GM21423 (cell line): Measurements from ENCODE around the gene RNF17.

ENCODE experiments used
- ATAC-seq: cut with Tn5 transposase; IDR thresholded peaks from one replicate; pipeline ENCODE4 v1.9.1; 2021; ENCODE audit warnings: mild to moderate bottlenecking, moderate library complexity; ENCODE audit not compliant: unreplicated experiment

RNF17 gene

DNA sequence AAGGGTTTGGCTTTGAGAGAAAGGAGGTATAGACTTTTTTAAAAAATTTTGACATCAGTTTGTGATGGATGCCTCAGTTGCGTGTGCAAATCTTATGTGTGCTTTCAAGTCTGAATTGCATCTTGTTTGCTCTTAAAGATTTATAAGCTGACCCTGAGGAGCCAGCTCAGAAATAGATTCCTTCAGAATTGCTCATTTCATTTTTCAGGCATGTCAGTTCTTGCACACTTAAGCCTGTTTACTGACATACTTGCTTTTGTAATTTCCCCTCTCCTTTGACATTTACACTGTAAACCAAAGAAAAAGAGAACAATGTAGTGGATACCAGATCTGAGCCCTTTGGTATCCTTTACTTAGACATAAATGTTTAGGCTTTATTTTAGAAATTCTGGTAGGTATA lies 87.6 kb downstream of the RNF17 start:
- no peak for ATAC-seq

DNA sequence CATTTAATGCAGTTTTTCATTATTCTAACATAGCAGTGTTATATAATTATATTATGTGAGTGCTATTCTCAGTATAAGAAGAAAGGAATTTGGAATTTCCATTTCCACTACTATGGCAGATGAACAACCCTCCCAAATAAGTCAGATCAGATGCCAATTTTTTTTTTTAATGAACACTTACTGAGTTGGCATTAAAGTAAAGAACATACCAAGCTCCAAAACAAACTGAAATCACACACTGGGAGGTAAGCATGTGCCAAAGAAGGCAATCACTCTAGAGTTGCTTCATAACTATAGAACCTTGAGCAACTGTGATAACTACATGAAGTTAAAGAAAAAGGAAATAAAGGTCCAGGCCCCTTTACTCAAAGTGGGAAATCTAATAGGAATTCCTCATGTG lies 90.3 kb downstream of the RNF17 start:
- ATAC-seq = no peak

- no peak for ATAC-seq
Observed at GRCh38 chr13:24858953-24859352, 95.0 kb downstream of the RNF17 start.

GRCh38 chr13:24860770-24861169 lies 96.8 kb downstream of the RNF17 start:
- no peak for ATAC-seq

- ATAC-seq = no peak
Observed at GRCh38 chr13:24861617-24862362, 97.8 kb downstream of the RNF17 start.

GRCh38 chr13:24863748-24864540 lies 100.0 kb downstream of the RNF17 start:
- no peak for ATAC-seq

GRCh38 chr13:24864579-24864978 lies 100.6 kb downstream of the RNF17 start:
- no peak for ATAC-seq

DNA sequence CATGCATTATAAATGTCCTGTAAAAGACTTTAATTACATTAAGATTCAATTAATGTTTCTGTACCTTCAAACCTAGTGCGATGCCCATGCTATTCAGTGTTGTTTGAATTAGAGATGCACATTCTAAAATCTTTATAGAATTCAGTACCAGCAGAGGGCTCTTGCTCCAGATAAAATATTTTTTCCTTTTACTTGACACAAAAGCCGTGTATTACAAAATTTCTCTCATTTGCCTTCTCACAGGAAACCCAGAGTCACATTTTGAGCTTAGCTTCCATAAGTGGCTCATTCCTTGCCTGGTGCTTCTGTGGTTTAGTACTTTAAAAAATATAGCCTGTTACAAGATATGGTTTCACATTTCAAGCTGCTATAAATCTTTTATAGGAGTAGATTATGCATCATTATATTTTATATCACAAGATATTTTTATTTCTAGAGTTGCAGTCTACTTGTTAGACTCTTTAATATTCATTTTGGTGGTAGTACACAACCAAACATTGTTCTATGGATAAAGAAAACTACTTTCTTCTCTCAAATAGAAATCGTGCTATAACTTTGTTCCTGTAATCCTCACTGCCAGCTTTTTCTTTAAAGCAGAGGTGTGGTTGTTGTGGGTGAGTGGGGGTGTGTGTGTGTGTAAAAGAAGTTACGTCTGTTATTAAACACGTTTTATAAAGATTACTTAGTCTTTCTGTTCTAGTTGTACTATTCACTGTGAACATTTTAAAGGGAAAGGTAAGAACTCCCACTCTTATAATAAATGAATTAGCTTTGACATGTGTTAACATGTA lies 101.4 kb downstream of the RNF17 start:
- ATAC-seq = no peak

- ATAC-seq = no peak
Observed at GRCh38 chr13:24866488-24866887, 102.5 kb downstream of the RNF17 start.

- ATAC-seq = no peak
Observed at GRCh38 chr13:24868874-24869273, 104.9 kb downstream of the RNF17 start.

DNA sequence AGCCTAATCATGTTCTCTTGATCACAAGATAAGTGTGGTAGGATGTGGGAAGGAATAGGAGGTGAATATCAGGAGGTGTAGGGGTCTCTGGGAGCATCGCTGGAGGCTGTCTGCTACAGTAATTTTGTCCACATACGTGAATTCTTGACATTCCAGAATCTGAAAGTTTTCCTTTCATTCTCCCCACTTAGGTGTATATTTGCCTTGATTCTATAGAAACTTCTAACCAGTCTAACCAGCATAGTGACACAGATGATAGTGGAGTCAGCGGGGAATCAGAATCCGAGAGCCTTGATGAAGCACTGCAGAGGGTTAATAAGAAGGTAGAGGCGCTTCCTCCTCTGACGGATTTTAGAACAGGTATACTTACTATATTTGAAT lies 106.4 kb downstream of the RNF17 start:
- no peak for ATAC-seq

GRCh38 chr13:24875566-24875965 lies 111.6 kb downstream of the RNF17 start:
- no peak for ATAC-seq

- ATAC-seq = no peak
Observed at GRCh38 chr13:24877531-24877930, 113.6 kb downstream of the RNF17 start.

GRCh38 chr13:24878340-24878739 lies 114.4 kb downstream of the RNF17 start:
- no peak for ATAC-seq

DNA sequence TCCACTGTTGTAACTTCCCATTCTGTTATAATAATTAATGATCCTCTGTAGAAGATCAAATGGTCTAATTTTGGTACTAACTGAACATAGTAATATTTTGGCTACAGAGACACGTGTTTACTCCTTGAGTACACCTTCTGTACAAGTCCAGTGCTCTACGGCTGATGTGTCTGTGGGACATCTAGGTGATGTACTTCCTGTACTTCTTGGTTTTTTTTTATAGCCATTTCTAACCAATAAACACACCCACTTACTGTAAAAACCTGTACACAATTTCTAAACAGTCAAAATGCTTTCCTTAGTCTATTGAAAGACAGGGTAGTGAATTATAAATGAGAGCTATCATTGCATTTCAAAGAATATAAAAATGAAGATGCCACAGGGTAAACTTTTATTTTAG lies 118.7 kb downstream of the RNF17 start:
- ATAC-seq = no peak

DNA sequence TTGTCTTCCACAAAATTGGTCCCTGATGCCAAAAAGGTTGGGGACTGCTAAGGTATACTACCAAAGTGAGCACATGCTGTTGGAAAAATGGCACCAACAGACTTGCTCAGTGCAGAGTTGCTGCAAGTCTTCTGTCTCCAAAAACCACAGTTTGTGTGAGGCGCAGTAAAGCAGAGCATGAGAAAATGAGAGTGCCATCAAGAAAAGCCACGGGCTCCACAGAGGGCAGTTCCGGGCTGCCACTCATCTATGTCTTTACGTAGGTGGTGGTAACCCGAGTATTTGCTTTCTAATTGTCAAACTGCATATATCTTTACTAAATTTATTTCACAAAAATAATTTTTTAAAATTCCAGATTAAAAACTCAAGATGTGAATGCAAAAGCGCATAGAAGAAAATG lies 123.8 kb downstream of the RNF17 start:
- peak; percentile 62 for ATAC-seq

GRCh38 chr13:24888291-24888931 lies 124.4 kb downstream of the RNF17 start:
- ATAC-seq = no peak

DNA sequence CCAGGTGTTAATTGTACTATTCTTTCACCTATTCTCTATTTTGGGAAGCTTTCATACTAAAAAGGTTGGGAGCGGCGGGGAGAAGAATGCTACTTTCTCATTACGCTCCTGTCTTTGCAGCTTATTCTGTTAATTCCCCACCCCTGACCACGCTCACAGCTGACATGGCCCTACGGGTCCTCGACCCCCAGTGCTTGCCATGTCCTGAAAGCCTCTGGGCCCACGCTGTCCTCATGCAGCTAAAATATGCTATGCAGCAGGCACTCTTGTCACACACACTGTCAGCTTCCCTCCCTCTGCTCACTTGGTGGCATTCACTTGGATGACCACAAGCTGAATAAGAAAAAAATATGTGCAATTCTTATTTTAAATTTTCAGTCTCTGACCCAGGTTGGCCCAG lies 126.3 kb downstream of the RNF17 start:
- no peak for ATAC-seq

DNA sequence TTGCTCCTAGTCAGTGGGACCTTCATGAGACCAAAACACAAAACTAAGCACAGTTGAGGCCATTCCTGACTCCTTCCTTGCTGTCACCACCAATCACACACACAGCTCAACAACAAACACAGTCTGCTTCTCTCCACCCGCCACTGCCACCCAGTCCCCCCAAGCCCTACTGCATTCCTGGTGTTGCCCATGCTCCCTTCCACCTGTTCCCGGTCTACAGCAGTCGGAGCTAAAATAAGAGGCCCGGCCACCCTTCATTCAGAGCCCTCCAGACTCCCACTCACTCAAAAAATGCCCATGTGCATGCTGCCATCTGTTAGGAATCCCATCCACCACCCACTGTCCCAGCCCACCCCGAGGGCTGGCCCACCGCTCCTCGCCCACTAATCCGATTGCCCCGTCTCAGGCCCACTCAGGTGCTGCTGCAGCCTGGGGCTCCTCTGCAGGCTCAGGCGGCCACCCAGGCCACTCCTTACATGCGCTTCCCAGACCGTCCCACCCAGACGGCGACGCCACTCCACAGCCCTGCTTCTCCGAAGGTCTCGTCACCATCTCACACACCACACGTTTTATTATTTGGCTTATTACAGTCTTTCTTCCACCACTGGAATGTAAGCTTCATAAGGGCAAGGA lies 127.6 kb downstream of the RNF17 start:
- ATAC-seq = no peak

DNA sequence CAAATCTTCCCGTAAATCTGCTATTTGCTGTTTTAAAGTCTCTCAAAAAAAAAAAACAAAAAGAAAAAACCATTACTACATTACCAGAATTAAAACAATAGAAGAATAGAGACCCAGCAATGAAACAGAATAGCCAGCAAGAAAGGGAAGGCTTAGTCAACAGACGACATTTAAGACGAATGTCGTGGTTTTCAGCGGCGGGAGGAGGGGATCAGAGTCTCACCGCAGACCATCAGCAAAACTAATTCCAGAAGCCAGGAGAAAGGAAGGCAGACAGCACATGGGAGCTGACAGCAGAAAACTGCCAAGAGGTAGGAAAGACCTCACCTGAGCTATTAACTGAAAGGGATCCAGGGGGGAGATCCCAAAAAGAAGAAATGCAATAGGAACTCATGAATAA lies 128.9 kb downstream of the RNF17 start:
- no peak for ATAC-seq

GRCh38 chr13:24893863-24894262 lies 129.9 kb downstream of the RNF17 start:
- no peak for ATAC-seq
